Measurements from ENCODE around the gene VMP1. TPM values are rescaled to one million over a fixed set of nuclear protein-coding genes. Genes with fewer than 3 reads are reported as not detected.

Gene VMP1
- total RNA-seq, 1 experiment from 2014 or later = 277 TPM

DNA sequence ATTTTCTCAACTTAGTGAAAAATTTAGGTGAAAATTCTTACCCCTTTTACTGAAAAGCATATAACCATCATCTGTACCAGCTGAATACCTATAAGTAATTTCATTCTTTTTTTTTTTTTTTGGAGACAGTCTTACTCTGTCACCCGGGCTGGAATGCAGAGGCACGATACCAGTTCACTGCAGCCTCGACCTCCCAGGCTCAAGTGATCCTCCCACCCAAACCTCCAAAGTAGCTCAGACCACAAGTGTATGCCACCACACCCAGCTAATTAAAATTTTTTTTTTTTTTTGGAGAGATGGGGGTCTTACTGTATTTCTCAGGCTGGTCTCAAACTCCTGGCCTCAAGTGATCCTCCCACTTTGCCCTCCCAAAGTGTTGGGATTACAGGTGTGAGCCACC is 151.5 kb downstream of the VMP1 start:
- Histone ChIP-seq H3K36me3 (ENCODE audit: low read depth, low read length) (peaks cover 3% of the 10 kb centered on the region; the same call in 1 of the 2 replicates), H2AFZ (ENCODE audit: low read length) (no peak overlapping the region), H3K4me3 (ENCODE audit: low read length) (no peak overlapping the region), H3K27me3 (ENCODE audit: low read length) (no peaks in the 10 kb centered on the region), H3K4me2 (ENCODE audit: low read length) (no peak overlapping the region), H3F3A (ENCODE audit: low read length, unreplicated experiment) (peaks cover 7% of the 10 kb centered on the region), H3K9me3 (ENCODE audit: low read length) (no peaks in the 10 kb centered on the region), H3K4me1 (ENCODE audit: insufficient read depth, low read length) (peaks cover 49% of the 10 kb centered on the region), H4K20me1 (ENCODE audit: low read length) (no peaks in the 10 kb centered on the region), H3K79me2 (ENCODE audit: low read length) (peaks cover 19% of the 10 kb centered on the region), H3K9ac (ENCODE audit: low read length) (peak overlapping the region; percentile 14; the same call in 1 of the 2 replicates), H3K27ac (ENCODE audit: low read length) (peak overlapping the region; percentile 92), H3K9me2 (replicated peaks; ENCODE audit: low read length) (no peaks in the 10 kb centered on the region)
- POLR2A ChIA-PET (ENCODE audit: unreplicated experiment) = interaction anchor here (0.6 to 1.5 kb wide), 5 partner anchors 13 to 1904 kb away, joined by 4 to 22 read pairs (median 11); partner anchors contain the start of gene CUEDC1
- CTCF ChIA-PET = interaction anchor here (0.6 to 2.1 kb wide), 8 partner anchors 11 to 156 kb away, joined by 3 to 61 read pairs (median 8); partner anchors contain the start of genes PTRH2 and VMP1
- BruUV-seq (replicated peaks) = no TSS peak
- intact Hi-C loops (cut with micrococcal nuclease) = loop anchor here (1.0 to 2.0 kb wide), 4 partner anchors 16 to 338 kb away; no protein-coding TSS in a partner anchor
- no peak for DNase-seq
- no peak for ATAC-seq
- TF ChIP-seq EZH2phosphoT487 (IDR thresholded peaks at IDR 0.05; ENCODE audit: borderline replicate concordance, low read length) = no peak
- TF ChIP-seq CTCF (conservative IDR thresholded peaks at IDR 0.05; ENCODE audit: low read depth, low read length) = no peak
- TF ChIP-seq EZH2 (IDR thresholded peaks at IDR 0.05; ENCODE audit: low read length, unreplicated experiment) = no peak

DNA sequence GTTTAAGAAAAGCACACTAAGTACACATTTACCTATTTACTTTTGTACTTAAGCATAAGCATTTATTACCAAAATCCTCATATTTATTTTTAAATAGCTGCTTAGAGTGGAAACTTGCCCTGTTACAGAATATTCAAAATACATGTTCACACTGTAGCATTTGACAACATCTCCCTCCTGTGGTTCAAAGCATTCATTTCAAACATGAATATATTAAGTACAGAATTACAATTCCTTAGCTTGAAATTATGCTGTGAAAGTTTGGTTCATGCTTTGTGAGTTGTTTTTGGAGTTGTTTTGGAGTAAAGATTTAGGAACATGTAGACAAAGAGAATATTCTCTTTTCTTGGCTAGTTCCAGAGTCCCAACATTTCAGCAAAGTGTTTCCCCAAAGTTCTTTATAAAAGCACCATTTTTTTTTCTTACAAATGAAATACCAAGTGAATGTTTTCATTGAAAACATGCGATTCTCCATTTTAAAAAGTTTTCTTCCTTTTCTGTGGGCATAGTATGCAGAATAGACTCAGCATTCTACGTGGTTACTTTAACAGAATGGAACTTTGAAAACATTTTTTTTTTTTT is 152.1 kb downstream of the VMP1 start:
- Histone ChIP-seq H4K20me1 (ENCODE audit: low read length) (no peaks in the 10 kb centered on the region), H3K9me2 (replicated peaks; ENCODE audit: low read length) (no peaks in the 10 kb centered on the region), H2AFZ (ENCODE audit: low read length) (no peak overlapping the region), H3F3A (ENCODE audit: low read length, unreplicated experiment) (peaks cover 7% of the 10 kb centered on the region), H3K9ac (ENCODE audit: low read length) (peak overlapping the region; percentile 14; the same call in 1 of the 2 replicates), H3K27ac (ENCODE audit: low read length) (peak overlapping the region; percentile 92), H3K36me3 (ENCODE audit: low read depth, low read length) (peaks cover 3% of the 10 kb centered on the region; the same call in 1 of the 2 replicates), H3K79me2 (ENCODE audit: low read length) (peaks cover 13% of the 10 kb centered on the region), H3K27me3 (ENCODE audit: low read length) (no peaks in the 10 kb centered on the region), H3K4me2 (ENCODE audit: low read length) (no peak overlapping the region), H3K4me1 (ENCODE audit: insufficient read depth, low read length) (peaks cover 43% of the 10 kb centered on the region), H3K9me3 (ENCODE audit: low read length) (no peaks in the 10 kb centered on the region), H3K4me3 (ENCODE audit: low read length) (no peak overlapping the region)
- ATAC-seq = peak; percentile 47
- peak; percentile 85 for DNase-seq
- ChIA-PET POLR2A (ENCODE audit: unreplicated experiment) (interaction anchor here (0.6 to 1.5 kb wide), 7 partner anchors 14 to 1905 kb away, joined by 3 to 22 read pairs (median 5); partner anchors contain the start of genes CUEDC1, PTRH2 and VMP1), CTCF (interaction anchor here (0.5 to 2.1 kb wide), 10 partner anchors 9 to 153 kb away, joined by 3 to 61 read pairs (median 5); partner anchors contain the start of genes PTRH2 and VMP1)
- TF ChIP-seq CTCF (conservative IDR thresholded peaks at IDR 0.05; ENCODE audit: low read depth, low read length) = peak; percentile 94
- TF ChIP-seq EZH2phosphoT487 (IDR thresholded peaks at IDR 0.05; ENCODE audit: borderline replicate concordance, low read length) = no peak
- no TSS peak for BruUV-seq (replicated peaks)
- intact Hi-C loops (cut with micrococcal nuclease) = loop anchor here (1.0 to 2.0 kb wide), 4 partner anchors 16 to 339 kb away; no protein-coding TSS in a partner anchor

DNA sequence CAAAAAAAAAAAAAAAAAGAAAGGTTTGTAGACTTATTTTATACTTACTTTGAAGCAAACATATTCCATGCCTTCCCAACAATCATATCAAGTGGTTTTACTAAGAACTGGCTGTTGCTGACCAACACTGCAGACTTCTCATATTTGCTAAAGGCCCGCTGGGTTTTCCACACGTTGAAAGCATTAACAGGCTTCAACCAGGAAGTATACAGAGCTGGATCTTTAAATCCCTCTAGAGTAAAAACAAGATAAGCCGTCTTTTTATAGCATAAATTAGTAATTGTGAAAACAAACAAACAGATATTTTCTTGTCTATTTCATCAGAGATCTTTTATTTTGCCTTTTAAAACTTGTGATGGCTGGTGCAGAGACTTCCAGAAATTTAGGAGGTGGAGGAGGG is 156.2 kb downstream of the VMP1 start:
- Histone ChIP-seq H3K4me2 (ENCODE audit: low read length) (no peak overlapping the region), H3K4me1 (ENCODE audit: insufficient read depth, low read length) (0 out of 2 replicates have a peak, but pooled peaks cover 7% of the 10 kb centered on the region), H3K36me3 (ENCODE audit: low read depth, low read length) (peaks cover 5% of the 10 kb centered on the region; the same call in 1 of the 2 replicates), H3K27ac (ENCODE audit: low read length) (no peak overlapping the region), H3K4me3 (ENCODE audit: low read length) (no peak overlapping the region), H2AFZ (ENCODE audit: low read length) (no peak overlapping the region), H3K9me3 (ENCODE audit: low read length) (no peaks in the 10 kb centered on the region), H3K79me2 (ENCODE audit: low read length) (no peaks in the 10 kb centered on the region), H3F3A (ENCODE audit: low read length, unreplicated experiment) (no peaks in the 10 kb centered on the region), H3K9me2 (replicated peaks; ENCODE audit: low read length) (no peaks in the 10 kb centered on the region), H3K9ac (ENCODE audit: low read length) (no peak overlapping the region), H3K27me3 (ENCODE audit: low read length) (no peaks in the 10 kb centered on the region), H4K20me1 (ENCODE audit: low read length) (no peaks in the 10 kb centered on the region)
- DNase-seq = no peak
- POLR2A ChIA-PET (ENCODE audit: unreplicated experiment) = interaction anchor here (0.6 kb wide), 1 partner anchor 10 kb away, joined by 3 read pairs; no protein-coding TSS in a partner anchor
- BruUV-seq (replicated peaks) = no TSS peak
- CTCF ChIA-PET = no interaction called here
- no peak; the same call in 1 of the 2 replicates for ATAC-seq
- TF ChIP-seq EZH2phosphoT487 (IDR thresholded peaks at IDR 0.05; ENCODE audit: borderline replicate concordance, low read length) (no peak), CTCF (conservative IDR thresholded peaks at IDR 0.05; ENCODE audit: low read depth, low read length) (no peak), EZH2 (IDR thresholded peaks at IDR 0.05; ENCODE audit: low read length, unreplicated experiment) (no peak)
- intact Hi-C loops (cut with micrococcal nuclease) = no loop called here
